GM21528 (cell line): ENCODE measurements around the gene KCTD2.
"Not testable (repeated sequence)": the region's sequence is repeated elsewhere in the genome, so short reads cannot be mapped to it uniquely, and the experiment has no call there.

Experiments
- ATAC-seq: cut with Tn5 transposase; IDR thresholded peaks from one replicate; pipeline ENCODE4 v1.9.1; 2021; ENCODE audit warnings: mild to moderate bottlenecking, moderate library complexity; ENCODE audit not compliant: unreplicated experiment, low FRiP score

Gene KCTD2

DNA sequence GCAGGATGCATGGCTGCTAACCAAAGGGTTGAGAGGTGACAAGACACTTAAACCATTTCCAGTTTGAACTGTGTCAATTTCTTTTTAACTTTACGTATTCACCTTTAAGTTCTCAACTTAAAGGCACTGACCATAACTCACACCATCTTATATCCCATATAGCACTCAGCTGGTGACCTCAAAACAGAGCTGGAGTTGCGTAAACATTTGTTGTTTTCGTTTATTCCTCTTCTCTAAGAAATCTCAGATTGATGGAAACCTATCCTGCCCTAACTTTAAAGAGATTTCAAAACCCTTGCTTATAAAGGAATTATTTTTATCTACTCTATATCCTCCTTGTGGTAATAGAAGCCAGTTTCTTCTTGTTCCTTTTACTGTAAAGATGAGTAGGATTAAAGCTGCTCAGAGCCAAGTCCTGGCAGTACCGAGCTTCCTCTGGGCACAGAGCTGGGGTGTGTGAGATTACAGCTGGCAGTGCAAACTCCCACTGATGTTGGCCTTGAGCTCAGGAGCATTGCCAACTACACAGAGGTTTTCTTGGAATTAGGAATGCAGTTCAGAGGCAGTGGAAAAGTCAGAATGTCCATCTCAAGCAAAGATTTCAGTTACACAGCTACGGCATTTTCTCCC is 1.3 kb downstream of the KCTD2 start:
- no peak for ATAC-seq

DNA sequence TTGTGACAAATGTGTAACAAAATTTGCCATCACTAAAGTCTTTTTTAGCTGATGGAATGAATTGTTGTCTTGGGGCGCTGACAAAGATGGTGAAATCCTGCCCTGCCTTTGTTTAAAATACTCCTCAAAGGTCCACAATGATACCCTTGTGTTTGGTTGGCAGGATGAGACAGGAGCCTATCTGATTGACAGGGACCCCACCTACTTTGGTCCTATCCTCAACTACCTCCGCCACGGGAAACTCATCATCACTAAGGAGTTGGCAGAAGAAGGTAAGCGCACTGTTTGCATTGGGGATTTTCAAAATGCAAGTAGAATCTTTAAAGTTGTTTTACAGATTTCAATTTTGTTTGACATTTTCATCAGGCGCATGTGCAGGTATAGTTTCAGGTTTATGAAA is 2.0 kb downstream of the KCTD2 start:
- ATAC-seq: no peak

DNA sequence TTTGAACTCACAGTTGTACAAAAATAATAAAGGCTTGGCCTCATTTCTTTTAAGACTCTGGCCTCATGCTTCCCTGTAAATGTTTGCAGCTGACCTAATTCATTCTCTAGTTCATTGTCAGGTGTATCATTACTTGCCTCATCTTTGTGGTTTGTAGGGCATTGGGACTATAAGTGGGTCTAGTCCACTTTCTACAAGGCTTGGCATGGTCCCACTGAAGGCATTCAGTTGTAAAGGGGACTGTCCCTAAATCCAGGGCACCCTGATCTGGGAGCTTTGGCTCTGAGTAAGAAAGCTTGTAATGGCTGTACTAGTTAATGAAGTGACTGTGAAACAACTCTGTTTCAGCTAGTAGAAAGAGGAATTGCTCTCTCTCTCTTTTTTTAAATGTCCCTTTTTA is 2.7 kb downstream of the KCTD2 start:
- ATAC-seq: no peak

DNA sequence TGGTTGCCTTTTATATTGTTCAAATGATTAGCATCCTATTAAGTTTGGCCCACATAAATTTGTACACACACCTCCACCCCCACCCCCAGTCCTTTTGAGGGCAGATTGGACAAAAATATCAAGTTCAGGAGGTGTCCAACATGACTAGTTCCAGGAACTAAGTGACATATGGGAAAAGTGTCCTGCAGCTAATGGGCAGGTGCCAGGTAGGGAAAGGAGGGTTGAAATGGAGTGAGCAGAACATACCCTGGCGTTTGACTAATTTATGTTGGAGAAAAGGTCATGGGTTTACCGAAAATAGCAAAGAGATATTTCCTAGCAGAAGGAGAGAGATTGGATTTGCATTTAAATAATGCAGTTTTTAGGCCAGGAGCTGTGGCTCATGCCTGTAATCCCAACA is 4.9 kb downstream of the KCTD2 start:
- ATAC-seq: no peak

DNA sequence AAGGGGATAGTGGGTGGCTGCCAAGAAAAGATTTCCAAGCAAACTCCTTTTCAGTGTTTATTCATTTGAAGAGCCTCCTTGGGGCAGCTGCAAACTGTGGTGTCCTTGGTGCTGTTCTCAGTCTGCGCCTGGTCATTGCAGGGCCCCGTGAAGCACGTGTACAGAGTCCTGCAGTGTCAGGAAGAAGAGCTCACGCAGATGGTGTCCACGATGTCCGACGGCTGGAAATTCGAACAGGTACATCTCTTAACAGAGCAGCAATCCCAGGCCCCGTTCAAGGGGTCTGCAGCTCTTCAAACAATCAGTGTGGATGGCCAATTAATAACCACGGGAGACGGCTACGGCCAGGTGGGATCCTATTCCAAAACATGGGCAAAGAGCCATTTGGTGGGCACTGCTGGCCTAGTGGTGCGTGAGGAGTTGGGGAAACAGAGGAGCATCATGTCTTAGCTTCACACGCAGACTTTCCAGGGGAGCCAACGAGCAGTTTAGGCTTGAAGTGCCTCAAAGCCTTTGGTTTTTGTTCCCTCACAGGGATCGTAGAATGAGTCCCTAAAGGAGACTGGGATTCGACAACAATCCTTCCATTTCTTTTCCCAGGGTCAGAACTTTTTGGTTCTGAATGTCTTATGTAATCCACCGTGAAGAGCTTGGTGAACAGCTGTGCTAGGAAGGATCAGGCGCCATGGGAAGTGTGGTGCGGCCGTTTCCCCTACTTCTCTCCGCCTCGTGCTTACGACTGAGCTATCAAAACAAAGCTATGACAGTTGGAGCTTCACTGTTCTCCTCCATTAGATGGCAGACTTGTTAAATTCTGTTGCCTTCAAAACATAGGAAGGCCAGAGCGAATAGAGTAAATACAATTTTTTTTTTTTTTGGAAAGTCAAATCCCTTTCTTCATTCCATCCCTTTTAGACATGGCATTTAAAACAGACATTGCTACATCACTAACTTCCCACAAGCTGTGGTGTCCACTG is 12.6 kb downstream of the KCTD2 start:
- ATAC-seq: no peak

DNA sequence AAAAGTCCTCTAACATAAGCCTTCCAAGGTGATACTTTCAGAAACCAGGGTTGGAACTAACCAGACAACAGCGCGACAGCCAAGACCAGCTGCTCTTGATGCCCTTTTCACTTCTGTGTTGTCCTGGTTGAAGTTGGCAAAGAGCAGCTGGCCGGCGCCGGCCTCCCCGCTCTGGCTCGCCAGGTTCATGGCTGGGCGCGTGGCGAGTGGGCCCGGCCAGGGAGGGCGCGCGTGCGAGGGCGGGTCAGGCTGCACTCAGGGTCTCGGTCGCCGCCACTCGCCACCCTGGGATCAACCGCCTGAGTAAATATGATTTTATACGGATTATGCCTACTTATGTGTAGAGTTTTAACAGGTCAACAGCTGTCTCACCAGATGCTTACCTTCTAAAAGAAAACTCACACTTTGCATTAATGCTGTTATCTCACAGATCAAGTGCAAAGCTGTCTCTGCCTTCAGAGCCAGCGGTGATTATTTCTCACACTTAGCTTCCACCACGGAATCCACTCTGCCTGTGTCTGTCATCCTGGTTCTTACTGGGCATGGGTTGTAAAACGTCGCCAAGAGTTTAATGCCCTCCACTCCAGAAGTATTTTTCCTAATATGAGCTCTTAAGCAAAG is 13.5 kb downstream of the KCTD2 start:
- no peak for ATAC-seq

DNA sequence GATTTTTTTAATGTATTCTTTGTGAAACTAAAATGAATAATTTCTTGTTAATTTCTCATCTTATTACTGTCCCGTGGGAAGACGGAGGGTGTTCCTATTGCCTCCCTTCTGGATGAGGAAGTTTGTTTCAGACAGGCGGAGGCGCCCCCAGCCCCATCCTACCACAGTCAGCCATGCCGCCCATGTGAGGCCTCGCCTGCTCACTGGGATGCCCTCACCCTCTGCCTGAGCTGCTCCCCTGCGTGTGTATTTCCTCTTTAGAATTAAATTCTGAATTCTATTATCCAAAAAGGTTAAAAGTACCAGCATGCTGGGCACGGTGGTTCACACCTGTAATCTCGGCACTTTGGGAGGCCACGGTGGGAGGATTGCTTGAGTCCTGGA is 14.0 kb downstream of the KCTD2 start:
- ATAC-seq: no peak

DNA sequence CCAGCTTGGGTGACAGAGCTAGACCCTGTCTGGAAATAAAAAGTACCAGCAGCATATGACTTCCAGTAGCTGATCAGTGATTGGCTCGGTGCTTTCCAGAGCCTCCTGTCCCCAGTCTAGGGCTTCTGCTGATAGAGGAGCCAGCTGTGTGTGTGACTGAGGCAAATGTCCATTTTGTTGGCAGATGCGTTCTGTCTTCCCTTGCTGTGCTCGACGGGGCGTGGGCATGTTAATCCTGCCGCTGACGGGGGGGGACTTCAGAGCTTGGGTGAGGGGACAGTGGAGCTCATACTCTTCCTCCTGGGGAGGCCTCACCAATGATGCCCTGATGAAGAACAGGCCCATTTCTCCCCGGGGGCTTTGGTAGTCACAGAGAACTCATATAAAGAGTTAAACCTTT is 14.6 kb downstream of the KCTD2 start:
- no peak for ATAC-seq

DNA sequence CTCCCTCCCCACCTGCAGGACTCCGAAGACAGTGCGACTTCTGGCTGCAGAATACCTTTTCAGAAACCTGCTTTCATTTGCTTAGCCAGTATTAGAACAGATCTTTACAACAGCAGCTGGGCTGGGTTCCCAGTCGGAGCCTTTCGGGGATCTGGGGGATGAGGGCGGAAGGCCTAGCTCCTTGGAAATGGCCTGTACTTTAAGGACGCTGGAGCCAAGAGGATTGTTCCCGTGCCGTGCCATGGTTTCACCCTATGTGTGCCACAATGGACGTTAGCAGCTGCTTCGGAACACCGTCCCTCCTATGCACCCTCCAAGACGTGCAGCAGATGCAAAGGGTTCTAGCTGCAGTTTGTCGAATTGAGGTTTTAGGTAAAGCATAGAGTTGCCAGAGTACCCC is 16.2 kb downstream of the KCTD2 start:
- no peak for ATAC-seq

DNA sequence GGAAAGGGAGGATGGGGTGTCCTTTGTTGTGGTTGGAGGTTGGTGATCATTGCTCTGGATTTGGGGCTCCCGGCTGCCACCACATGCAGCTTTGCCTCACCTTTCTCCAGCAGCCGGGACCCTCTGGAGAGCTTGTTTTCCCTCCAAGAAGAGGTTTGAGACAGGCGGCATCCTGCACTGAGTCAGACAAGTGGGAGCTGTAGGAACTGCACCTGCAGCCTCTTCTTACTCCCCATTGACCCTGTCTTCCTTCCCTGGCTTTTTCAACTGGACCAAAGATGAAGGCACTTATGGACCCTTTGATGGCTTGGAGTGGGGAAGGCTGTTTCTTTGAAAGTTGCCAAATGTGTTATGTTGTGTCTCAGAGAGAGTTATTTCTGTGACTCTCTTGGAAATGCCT is 16.6 kb downstream of the KCTD2 start:
- no peak for ATAC-seq

DNA sequence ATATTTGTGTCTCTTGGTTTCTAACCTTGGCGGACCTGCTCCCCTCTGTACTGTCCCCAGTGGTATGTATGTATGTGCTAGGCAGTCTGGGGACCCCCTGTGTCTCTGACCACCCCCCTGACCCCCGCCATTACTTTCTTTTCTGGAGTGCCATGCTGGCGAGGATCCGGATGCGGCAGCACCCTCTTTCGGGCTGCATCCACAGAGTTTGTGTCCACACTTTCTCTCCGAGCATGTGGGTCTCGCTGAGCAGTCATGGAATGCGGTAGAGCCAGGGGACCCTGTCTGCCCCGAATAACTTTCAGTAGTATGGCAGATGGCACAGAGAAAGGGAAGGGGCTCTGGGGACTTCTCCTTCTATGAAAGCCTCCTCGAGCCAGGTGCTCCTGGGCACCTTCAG is 17.0 kb downstream of the KCTD2 start:
- ATAC-seq: no peak

DNA sequence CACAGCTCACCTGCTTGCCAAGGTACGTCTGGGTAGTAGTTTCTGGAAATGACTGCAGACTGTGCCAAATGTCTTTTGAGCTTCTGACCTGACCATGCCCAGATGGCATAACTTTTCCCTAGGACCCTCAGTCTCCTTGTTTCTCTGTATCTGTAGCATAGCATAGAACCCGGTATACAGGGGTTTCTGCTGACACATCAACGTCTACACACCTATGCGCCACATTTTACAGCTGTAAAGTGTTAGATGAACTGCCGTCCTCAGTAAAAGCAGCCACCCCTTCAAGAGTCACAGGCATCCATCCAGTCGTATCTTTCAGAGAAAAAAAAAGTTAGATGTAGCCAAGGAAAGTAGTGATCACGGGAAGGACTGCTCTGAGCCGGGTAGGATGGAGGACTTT is 17.4 kb downstream of the KCTD2 start:
- no peak for ATAC-seq

DNA sequence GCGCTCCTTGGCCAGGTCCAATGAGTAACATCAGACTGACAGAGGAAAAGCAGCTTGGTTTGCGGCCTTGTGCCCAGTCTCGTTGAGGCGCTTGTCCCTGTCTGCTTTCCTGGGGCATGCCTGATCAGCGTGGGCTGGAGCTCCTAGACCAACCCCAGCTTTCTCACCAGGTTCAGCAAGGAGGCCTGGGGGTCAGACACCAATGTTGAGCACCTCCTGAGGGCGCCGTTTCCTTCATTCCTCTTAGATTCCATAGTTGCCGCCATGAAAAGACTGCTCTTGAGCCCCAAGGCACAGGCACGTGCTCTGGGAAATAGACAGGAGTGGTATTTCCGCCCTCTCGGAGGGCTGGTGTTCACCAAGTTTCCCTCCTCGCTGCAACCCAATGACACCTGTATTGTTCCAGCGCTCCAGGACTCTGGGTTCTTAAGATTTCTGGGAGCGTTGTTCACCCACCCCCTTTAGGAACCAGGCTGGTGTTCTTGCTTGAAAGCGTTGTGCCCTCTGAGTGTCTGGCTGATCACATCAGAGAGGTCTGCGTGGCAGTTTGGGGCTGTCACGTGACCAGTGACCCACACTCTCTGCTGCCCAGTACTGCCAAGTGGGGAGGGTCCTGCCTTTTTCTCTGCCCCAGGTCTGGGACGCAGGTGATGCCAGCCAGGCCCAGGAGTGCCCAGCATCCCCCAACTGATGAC is 18.0 kb downstream of the KCTD2 start:
- no peak for ATAC-seq

DNA sequence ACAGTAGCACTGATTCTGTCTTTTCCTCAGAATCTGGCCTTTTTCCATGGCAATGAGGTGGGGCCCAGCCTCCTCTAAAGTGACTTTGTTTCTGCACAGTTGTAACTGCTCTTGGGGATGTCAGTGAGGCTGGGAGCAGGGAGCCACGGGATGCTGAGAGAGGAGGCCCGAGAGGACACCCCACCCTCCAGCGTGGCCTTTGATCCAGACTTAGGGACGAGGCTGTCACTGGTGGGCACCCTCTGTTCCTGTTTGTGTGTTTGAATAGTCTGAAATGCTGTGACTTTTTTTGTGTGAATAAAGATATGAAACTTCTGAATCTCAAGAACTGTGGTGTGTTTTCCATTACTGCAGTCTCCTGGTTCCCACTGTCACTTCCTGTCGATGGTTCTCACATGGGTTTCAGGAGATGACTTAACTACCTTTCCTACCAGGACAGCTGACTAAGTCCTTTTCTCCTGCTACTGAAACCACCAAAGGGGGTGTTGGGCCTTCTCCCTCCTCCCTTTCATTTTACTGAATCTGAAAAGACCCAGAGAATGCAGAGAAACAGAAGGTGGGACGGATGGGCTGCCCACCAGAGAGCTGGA is 18.6 kb downstream of the KCTD2 start:
- no peak for ATAC-seq

DNA sequence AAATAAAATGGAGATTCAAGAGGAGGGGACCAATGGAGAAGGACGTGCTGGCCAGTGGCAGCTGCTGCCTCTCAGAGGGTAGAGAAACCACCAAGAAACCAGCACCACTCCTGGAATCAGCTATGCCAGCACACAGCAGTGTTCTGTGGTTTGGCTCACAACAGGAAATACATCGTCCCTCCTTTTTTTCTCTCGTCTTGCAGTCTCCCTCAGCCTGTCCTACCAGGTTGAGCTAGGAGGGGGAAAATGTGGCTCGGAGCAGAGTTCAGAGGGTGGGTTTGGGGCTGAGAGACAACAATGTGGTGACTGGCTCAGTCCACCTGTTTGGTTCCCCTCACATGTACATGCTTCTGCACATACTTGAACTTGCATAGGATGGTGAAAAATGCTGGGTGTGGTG is 20.8 kb downstream of the KCTD2 start:
- no peak for ATAC-seq

DNA sequence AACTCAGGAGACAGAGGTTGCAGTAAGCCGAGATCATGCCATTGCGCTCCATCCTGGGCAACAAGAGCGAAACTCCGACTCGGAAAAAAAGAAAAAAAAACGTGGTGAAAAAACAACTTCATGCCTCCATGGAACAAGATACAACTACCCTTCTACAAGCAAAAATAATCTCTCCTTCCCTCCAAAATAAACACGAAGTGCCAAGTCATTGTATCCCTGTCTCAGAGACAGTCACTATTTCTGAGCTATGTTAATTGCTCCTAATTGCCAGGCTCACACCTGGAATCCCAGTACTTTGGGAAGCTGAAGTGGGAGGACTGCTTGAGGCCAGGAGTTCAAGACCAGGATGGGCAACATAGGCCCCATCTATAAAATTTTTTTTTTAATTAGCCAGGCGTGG is 21.7 kb downstream of the KCTD2 start:
- ATAC-seq: no peak

DNA sequence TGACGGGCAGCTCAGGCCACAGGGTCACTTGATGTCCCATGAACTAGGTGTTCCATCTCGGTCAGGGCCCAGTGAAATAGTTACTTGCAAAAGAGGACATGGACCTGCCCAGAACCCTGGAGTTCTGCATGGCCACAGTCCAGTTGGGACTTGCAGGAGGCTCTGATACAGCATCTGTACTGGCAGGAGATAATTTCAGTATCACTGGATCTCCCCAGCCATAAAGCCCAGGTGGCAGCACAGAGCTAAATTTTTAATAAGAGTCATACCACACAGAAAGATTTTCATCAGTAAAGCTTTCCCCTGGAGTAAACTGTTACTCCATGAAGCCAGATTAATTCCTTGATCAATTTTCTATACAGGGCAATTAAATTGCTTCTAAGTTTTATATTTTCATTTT is 22.8 kb downstream of the KCTD2 start:
- no peak for ATAC-seq

DNA sequence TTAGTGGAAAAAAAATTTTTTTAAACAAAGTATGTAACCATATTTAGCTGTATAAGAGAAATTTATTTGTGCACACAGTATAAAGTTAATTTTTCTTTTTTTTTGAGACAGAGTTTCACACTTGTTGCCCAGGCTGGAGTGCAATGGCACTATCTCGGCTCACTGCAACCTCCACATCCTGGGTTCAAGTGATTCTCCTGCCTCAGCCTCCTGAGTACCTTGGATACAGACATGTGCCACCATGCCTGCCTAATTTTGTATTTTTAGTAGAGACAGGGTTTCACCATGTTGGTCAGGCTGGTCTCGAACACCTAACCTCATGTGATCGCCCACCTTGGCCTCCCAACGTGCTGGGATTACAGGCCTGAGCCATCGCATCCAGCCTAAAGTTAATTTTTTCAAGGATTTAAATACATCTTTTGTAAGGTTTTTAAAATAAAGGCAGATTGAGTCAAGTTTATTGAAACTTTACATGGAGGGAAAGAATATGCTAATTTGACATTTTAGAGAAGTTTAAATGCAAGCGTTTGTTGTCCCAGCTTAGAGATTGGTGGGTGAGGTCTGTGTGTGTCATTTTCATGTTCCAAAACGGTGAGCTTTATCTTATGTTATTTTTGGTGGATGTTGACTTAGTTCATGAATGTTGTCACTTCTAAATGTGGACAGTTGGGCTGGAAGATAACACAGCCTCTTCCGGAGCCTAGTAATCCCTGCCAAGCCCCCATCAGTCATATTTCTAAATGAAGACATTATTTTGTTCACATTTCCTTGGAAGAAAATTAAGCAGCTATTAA is 24.6 kb downstream of the KCTD2 start:
- ATAC-seq: not testable (repeated sequence)

DNA sequence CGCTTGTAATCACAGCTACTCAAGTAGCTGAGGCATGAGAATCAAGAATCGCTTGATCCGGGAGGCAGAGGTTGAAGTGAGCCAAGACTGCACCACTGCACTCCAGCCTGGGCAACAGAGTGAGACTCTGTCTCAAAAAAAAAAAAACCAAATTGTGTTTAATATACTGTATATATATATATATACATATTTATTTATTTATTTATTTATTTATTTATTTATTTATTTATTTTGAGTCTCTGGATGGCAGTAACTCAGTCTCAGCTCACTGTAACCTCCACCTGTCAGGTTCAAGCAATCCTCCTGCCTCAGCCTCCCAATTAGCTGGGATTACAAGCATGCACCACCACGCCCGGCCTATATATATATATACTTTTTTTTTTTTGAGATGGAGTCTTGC is 25.9 kb downstream of the KCTD2 start:
- ATAC-seq: not testable (repeated sequence)

DNA sequence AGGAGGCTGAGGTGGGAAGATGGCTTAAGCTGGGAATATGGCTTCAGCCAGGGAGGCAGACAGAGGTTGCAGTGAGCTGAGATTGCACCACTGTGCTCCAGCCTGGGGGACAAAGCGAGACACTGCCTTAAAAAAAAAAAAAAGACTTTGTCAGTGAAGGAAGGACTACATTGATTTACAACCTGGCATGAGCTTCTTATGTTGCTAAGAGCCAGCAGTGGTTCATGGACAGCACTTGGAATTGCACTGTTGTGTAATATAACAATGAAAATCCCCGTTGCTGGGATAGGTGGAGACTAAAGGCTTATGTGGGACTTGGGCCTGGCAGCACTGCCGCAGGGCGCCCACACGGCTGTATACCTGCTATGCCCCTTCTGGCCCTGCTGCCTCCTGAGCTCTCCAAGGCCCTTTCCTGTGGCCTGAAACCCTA is 26.6 kb downstream of the KCTD2 start:
- ATAC-seq: no peak
